GM12878 (cell line): ENCODE data around the gene APEX1. TPM values are rescaled to one million over a fixed set of nuclear protein-coding genes. Genes with fewer than 3 reads are reported as not detected.

ENCODE experiments used
- ASH2L ChIP-seq: fragments of 300-600, 200-600 bp; sonication (generic); IDR thresholded peaks from 2 replicates; pipeline ENCODE4 v1.6.1; 2017; ENCODE audit warnings: low read depth, mild to moderate bottlenecking, borderline replicate concordance
- CEBPZ ChIP-seq: fragments of 150-350 bp; IDR thresholded peaks from 2 replicates; pipeline ENCODE4 v1.6.1; 2016; ENCODE audit warnings: low read depth, low read length
- EZH2 ChIP-seq: IDR thresholded peaks from 2 replicates; pipeline ENCODE4 v1.6.1; 2012; ENCODE audit warnings: low read depth, mild to moderate bottlenecking, control low read depth, inconsistent platforms, low read length, borderline replicate concordance; ENCODE audit not compliant: control insufficient read depth
- HSF1 ChIP-seq: fragments of 150-350 bp; IDR thresholded peaks from 2 replicates; pipeline ENCODE4 v1.6.1; 2014; ENCODE audit warnings: mild to moderate bottlenecking, low read depth, low read length
- JUND ChIP-seq: IDR thresholded peaks from 2 replicates; pipeline ENCODE4 v1.6.1; 2012; ENCODE audit warnings: low read depth, mild to moderate bottlenecking, low read length, improper control_type of control experiment, moderate library complexity
- NFYA ChIP-seq: IDR thresholded peaks from 2 replicates; pipeline ENCODE4 v1.6.1; 2011; ENCODE audit warnings: low read depth, mild to moderate bottlenecking, low read length, improper control_type of control experiment, borderline replicate concordance
- PAX8 ChIP-seq: fragments of 450-650 bp; IDR thresholded peaks from 2 replicates; pipeline ENCODE4 v1.6.1; 2017; ENCODE audit warnings: mild to moderate bottlenecking, moderate library complexity
- RAD21 ChIP-seq: IDR thresholded peaks from 2 replicates; pipeline ENCODE4 v1.6.1; 2011; ENCODE audit warnings: mild to moderate bottlenecking, low read depth, low read length, moderate library complexity; ENCODE audit not compliant: insufficient read depth
- RELB ChIP-seq: fragments of 450-650 bp; IDR thresholded peaks from 2 replicates; pipeline ENCODE4 v1.6.1; 2017; ENCODE audit warnings: low read depth, mild to moderate bottlenecking, moderate library complexity
- RFX5 ChIP-seq: IDR thresholded peaks from 2 replicates; pipeline ENCODE4 v1.6.1; 2011; ENCODE audit warnings: low read depth, low read length, improper control_type of control experiment
- RUNX3 ChIP-seq: IDR thresholded peaks from 2 replicates; pipeline ENCODE4 v1.6.1; 2012; ENCODE audit warnings: low read length, inconsistent platforms
- SREBF2 ChIP-seq: IDR thresholded peaks from 2 replicates; pipeline ENCODE4 v1.6.1; 2012; ENCODE audit warnings: mild to moderate bottlenecking, low read length
- SUPT20H ChIP-seq: IDR thresholded peaks from 2 replicates; pipeline ENCODE4 v1.6.1; 2011; ENCODE audit warnings: low read depth, mild to moderate bottlenecking, low read length, moderate library complexity, borderline replicate concordance; ENCODE audit not compliant: control insufficient read depth
- ZSCAN29 ChIP-seq: fragments of 450-650 bp; IDR thresholded peaks from 2 replicates; pipeline ENCODE4 v1.6.1; 2017; ENCODE audit warnings: mild to moderate bottlenecking, moderate library complexity
- polyA plus RNA-seq, 11 experiments: library from polyadenylated mRNA; depleted of rRNA in 4 of 11; unstranded in 6 of 11; stranded (reverse) in 5 of 11; fragments of >200 nt; fragmentation: Nextera tagmentation in 4 of 11; fragmentation: Illumina TruSeq in 1 of 11; extraction: Ambion mirVana in 4 of 11; extraction: Trizol in 1 of 11; gene quantifications; 1 replicate in 1 of 11; 2 replicates in 10 of 11; pipeline versions ENCODE4 v1.2.1 to v1.2.3, GENCODE V29; 2011 to 2016; ENCODE audit warnings: inconsistent platforms in 2 of 11, missing spikeins in 2 of 11, low read depth in 1 of 11
- total RNA-seq, 4 experiments: library from RNA; depleted of rRNA in 3 of 4; stranded (reverse); fragments of >200 nt in 3 of 4; fragmentation: Illumina TruSeq in 1 of 4; extraction: Trizol in 1 of 4; gene quantifications; 2 replicates each; pipeline versions ENCODE4 v1.2.1 to v1.2.3, GENCODE V29; 2013 to 2021
- TF ChIP-seq, protein P1 (sequence below): fragments of 450-650 bp; IDR thresholded peaks from 2 replicates; pipeline ENCODE4 v1.6.1; 2016; ENCODE audit warnings: mild to moderate bottlenecking, moderate library complexity, borderline replicate concordance

Gene APEX1
- total and polyA plus RNA-seq, 10 of the 15 experiments (the other 5 are each of a cell fraction or from before 2014, with no cell fraction given): 115 to 407 (median 300) TPM

DNA sequence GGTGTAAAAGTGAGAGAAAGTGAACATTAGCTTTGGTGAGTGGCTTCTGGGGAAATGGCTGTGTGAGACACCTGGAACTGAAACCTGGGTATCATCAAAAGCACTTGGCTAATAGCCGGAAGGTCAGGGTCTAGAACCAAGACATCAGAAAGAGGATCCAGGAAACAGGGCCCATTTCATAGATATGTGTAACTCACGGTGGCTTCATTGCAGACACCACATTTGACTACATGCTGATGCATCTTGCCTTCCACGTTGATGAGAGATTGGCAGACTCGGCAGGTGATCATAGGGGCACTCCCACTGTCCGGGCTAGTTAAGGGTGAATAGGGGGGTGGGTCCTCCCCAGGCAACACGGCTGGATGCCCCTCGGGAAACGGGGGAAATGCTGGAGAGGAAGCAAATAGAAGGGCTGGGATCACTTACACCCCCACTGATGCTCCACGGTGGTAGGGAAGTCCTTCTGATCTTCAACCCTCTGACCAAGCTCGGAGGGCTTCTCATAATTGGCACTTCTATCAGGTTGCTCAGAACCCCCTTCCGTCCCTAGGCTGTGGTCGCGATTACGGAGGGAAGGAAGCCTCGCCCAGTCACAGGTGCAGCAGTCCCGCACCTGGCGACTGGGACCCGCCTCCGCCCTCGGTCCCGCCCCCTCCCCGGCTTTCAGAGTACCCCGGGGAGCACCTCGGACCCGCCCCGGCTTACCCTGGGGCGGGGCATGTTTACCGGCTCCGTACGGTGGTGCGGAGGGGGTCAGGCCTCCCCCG is 5.6 kb downstream of the APEX1 start (continued):
- no peak for TF ChIP-seq RELB
- no peak for TF ChIP-seq RFX5
- TF ChIP-seq SUPT20H: no peak
- no peak for TF ChIP-seq ZSCAN29
- TF ChIP-seq CEBPZ: no peak
- TF ChIP-seq ASH2L: no peak
- TF ChIP-seq, protein P1, sequence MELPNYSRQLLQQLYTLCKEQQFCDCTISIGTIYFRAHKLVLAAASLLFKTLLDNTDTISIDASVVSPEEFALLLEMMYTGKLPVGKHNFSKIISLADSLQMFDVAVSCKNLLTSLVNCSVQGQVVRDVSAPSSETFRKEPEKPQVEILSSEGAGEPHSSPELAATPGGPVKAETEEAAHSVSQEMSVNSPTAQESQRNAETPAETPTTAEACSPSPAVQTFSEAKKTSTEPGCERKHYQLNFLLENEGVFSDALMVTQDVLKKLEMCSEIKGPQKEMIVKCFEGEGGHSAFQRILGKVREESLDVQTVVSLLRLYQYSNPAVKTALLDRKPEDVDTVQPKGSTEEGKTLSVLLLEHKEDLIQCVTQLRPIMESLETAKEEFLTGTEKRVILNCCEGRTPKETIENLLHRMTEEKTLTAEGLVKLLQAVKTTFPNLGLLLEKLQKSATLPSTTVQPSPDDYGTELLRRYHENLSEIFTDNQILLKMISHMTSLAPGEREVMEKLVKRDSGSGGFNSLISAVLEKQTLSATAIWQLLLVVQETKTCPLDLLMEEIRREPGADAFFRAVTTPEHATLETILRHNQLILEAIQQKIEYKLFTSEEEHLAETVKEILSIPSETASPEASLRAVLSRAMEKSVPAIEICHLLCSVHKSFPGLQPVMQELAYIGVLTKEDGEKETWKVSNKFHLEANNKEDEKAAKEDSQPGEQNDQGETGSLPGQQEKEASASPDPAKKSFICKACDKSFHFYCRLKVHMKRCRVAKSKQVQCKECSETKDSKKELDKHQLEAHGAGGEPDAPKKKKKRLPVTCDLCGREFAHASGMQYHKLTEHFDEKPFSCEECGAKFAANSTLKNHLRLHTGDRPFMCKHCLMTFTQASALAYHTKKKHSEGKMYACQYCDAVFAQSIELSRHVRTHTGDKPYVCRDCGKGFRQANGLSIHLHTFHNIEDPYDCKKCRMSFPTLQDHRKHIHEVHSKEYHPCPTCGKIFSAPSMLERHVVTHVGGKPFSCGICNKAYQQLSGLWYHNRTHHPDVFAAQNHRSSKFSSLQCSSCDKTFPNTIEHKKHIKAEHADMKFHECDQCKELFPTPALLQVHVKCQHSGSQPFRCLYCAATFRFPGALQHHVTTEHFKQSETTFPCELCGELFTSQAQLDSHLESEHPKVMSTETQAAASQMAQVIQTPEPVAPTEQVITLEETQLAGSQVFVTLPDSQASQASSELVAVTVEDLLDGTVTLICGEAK: no peak
- TF ChIP-seq HSF1: no peak
- no peak for TF ChIP-seq EZH2
- no peak for TF ChIP-seq JUND
- TF ChIP-seq NFYA: no peak
- no peak for TF ChIP-seq RAD21
- no peak; the same call in 1 of the 2 replicates for TF ChIP-seq RUNX3
- no peak for TF ChIP-seq SREBF2
- TF ChIP-seq PAX8: no peak
